ENCODE data around the gene LRRK1.

GRCh38 chr15:101090428-101090790 is 171.3 kb downstream of the LRRK1 start:
- TF ChIP-seq, protein P1, sequence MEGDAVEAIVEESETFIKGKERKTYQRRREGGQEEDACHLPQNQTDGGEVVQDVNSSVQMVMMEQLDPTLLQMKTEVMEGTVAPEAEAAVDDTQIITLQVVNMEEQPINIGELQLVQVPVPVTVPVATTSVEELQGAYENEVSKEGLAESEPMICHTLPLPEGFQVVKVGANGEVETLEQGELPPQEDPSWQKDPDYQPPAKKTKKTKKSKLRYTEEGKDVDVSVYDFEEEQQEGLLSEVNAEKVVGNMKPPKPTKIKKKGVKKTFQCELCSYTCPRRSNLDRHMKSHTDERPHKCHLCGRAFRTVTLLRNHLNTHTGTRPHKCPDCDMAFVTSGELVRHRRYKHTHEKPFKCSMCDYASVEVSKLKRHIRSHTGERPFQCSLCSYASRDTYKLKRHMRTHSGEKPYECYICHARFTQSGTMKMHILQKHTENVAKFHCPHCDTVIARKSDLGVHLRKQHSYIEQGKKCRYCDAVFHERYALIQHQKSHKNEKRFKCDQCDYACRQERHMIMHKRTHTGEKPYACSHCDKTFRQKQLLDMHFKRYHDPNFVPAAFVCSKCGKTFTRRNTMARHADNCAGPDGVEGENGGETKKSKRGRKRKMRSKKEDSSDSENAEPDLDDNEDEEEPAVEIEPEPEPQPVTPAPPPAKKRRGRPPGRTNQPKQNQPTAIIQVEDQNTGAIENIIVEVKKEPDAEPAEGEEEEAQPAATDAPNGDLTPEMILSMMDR (IDR thresholded peaks at IDR 0.05) = no peak
- no peak for TF ChIP-seq POLR2A (IDR thresholded peaks at IDR 0.05)
